IPS-NIHi11 (cell line): ENCODE results near the gene ANKRD6.

ENCODE experiments used
- DNase-seq: peaks from one replicate; pipeline ENCODE4 v3.0.0; 2012; ENCODE audit warnings: mixed read lengths, low spot score

ANKRD6 gene

GRCh38 chr6:89657445-89658158 lies 224.7 kb downstream of the ANKRD6 start:
- DNase-seq = no peak

GRCh38 chr6:89660981-89661380 lies 228.0 kb downstream of the ANKRD6 start:
- no peak for DNase-seq

- no peak for DNase-seq
Observed at GRCh38 chr6:89661559-89661958, 228.6 kb downstream of the ANKRD6 start.

GRCh38 chr6:89662659-89663223 lies 229.8 kb downstream of the ANKRD6 start:
- no peak for DNase-seq

- peak; percentile 48 for DNase-seq
Observed at GRCh38 chr6:89667872-89668556, 235.1 kb downstream of the ANKRD6 start.

GRCh38 chr6:89669002-89669401 lies 236.1 kb downstream of the ANKRD6 start:
- DNase-seq = no peak

- no peak for DNase-seq
Observed at GRCh38 chr6:89670935-89671565, 238.1 kb downstream of the ANKRD6 start.

- no peak for DNase-seq
Observed at GRCh38 chr6:89675949-89676748, 243.2 kb downstream of the ANKRD6 start.

- no peak for DNase-seq
Observed at GRCh38 chr6:89678531-89678930, 245.6 kb downstream of the ANKRD6 start.

GRCh38 chr6:89679215-89680120 lies 246.5 kb downstream of the ANKRD6 start:
- no peak for DNase-seq

GRCh38 chr6:89680150-89680549 lies 247.2 kb downstream of the ANKRD6 start:
- DNase-seq = no peak

- no peak for DNase-seq
Observed at GRCh38 chr6:89680551-89680950, 247.6 kb downstream of the ANKRD6 start.

- DNase-seq = no peak
Observed at GRCh38 chr6:89681983-89682564, 249.1 kb downstream of the ANKRD6 start.

- no peak for DNase-seq
Observed at GRCh38 chr6:89682991-89683390, 250.0 kb downstream of the ANKRD6 start.
